COLO829 (cell line): ENCODE results near the gene IL1RAP.

Experiments
- DNase-seq: peaks from one replicate; pipeline ENCODE4 v3.0.0; 2012; ENCODE audit warnings: low spot score

The IL1RAP gene

GRCh38 chr3:190579514-190580137 is 65.7 kb downstream of the IL1RAP start:
- no peak for DNase-seq

GRCh38 chr3:190580417-190580816 is 66.5 kb downstream of the IL1RAP start:
- DNase-seq: no peak

GRCh38 chr3:190581041-190581541 is 67.2 kb downstream of the IL1RAP start:
- no peak for DNase-seq

DNA sequence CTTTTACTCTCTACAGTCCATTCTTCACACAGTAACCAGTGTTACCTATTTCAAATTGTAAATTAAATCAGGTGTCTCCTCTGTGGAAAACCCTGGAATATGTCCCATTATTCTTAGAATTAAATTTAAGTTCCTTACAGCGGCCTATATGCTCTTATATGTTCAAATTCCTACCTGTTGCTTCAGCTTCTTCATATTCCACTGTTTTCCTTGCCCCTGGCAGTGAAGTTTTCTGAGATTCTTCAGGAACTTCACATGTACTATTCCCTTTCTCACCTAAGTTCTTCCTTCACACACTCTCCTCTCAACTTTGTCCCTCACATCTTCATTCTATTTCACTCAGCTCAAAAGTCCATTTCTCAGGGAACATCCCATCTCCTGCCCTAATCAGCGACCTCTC is 68.8 kb downstream of the IL1RAP start:
- DNase-seq: no peak

DNA sequence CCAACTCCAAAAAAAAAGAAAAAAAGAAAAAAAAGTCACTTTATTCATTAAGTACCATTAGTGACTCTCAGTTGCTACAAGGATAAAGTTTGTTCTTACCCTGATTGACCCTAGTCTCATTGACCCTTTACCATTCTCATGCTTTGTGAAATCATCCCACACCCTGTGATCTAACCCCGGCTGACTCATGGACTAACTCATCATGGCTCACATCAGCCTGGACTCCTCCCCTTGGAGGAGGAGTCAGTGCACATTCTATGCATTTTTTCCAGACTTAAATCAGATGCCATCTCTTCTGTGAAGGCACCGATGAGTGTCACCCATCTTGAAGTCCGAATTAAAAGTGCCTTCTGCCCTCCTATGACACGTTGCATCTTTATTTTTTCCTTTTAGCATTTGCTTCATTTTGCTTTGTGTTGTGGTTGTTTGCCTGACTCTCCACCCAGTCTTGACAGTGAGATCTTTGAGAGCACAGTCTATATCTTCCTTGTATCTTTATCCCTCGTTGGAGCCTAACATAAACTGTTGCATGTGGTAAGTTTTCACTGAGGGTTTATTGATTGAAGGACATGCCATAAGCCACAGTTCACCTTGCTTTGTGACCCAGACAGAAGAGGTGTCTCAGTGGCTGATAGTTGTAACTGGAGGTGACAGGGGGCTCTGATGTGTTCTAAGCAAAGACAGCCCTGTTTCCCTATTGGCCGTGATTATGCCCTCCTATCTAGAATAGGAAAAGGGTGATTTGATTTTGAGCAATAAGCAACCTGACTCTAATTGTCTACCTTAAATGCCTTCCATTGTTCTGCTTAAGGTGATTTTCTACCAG is 72.1 kb downstream of the IL1RAP start:
- peak; percentile 91 for DNase-seq

DNA sequence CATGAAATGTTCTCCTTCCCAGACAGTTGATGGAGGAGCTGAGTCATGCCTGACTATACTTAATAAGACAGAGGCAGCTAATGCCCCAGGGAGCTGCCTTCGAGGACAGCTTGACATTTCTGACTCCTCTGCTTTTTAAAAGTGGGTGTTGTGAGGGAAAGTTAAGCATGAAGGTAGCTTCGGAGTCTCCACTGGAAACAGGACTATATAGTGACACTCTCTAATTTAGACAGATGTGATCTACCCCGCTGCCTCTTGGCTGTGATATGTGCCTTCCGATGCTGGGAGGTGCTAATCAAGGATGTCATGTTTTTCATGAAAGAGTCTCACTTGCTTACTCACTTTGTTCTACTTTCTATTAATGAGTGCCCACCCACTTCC is 72.7 kb downstream of the IL1RAP start:
- DNase-seq: peak; percentile 87

DNA sequence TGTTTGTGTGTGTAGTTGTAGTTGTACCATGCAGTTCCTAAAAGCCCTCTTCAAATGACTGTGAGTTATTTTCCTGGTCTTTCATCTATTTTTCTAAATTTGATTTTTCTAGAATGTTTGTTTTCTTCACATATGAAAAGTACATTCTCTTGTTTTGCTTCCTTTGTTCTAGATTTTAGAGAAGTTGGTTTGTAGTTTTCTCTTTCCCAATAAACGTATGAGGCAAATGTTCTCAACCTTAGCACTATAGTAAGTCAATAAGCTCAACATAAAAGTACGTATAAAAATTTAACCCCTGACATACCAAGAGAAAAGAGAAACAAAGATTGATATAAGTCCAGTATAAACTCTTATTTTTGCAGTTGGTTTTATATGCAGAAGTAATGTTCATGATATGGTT is 74.7 kb downstream of the IL1RAP start:
- no peak for DNase-seq

DNA sequence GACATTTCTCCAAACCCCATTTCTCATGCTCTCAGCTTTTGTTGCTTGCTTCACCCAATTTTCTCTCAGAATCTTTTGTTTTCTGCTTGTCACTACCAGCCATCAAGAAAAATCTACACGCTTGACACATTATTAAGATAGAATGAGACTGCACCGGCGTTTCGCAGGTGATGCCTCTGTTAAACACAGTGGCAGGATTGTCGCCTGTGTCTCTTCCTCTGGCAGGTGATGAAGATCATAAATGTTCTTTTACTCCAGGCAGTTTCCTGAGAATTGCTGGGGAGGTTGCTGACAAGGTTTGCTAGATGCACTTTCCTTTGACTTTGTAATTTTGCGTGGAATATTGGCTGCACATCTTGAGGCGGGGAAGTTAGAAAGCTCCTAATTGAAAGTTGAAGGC is 75.4 kb downstream of the IL1RAP start:
- DNase-seq: no peak

DNA sequence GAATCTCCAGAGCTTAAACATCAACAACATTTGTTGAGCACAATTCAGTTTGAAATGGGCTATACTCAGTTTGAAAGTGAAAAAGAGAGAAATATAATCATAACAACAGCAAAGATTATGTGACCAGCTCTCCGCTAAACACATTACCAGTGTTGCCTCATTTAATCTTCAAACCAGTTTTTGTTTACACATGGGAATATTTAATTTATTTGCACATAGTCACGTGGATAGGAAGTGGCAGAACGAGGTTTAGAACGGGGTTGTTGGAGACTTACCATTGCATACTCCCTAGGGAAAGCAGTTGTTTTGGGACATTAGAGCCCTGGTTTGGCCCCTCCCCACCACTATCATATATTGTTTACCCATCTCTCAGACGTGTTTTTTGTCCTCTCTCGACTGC is 77.2 kb downstream of the IL1RAP start:
- DNase-seq: no peak

DNA sequence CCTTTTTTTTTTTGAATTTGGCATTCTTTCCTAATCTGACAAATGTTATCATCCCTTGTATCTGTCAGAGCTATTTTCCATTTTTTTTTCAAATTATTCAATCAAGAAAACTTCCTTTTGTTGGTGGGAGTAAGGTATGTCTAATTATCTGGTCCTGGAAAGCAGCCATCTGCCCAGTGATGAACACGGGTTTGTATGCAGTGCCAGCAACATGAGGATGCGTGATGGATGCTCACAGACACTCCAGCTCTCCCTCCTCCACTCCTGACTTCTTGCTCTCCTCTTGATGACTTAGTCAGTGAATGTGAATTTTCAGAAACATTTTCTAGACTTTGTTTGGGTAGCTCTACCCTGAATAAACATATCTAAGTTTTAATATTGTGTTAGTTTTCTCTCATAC is 79.2 kb downstream of the IL1RAP start:
- no peak for DNase-seq

DNA sequence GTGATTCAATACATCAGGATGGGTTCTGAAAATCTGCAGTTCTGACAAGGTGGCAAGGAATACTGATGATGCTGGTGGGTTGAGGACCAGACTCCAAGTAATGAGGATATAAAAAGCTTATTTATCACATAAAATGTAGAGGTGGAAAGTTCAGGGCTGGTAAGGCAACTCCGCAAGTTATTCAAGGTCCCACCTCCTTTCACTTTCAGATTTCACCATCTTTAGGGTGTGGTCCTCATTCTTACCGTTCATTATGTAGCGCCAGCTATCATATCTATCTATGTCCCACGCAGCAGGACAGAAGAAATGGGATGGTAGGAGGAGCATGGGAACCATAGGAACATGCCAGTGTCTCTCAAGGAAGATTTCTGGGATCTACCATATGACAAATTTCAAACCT is 80.3 kb downstream of the IL1RAP start:
- DNase-seq: no peak

DNA sequence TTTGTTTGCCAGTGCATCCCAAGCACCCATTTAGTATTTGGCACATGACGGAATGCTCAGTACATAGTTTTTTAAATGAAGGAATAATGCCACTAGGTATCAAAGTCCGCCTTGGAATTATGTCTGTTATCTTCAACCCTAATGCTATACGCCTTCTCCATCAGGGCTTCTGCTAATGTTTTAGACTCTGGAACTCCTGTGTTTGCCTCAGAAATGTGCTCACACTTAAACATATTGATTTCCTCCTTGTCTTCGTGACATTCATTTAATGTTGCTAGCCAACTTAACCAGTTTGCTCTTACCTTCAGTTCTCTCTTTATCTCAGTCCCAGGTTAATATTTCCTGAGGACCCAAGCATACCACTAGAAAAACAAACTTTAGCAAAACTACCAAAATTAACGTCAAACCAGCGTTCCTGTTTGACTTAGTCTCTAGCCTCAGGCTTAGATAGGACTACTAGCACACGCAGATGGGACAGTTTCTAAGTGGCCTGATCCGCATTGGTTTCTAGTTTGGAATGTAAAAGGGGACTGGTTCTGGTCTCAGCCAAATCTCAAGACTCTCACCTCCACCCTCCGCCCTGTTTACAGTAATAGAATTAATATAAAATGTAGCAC is 81.4 kb downstream of the IL1RAP start:
- no peak for DNase-seq

DNA sequence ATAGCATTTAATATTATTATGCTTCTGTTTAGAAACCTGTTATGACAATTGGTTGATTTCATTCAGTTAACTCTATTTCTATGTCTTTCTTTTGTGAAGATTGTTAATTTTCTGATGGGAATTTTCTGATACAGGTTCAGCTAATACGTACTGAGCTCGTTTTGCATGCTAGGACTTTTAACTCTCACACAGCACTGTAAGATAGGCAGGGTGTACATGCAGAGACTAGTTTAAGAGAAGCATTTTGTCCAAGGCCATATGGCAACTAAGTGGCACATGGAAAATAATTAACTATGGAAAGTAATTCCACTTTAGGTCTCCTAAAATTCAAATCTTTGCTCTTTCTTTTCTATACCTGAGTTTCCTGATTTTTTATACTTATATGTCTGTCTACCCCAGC is 81.9 kb downstream of the IL1RAP start:
- no peak for DNase-seq

DNA sequence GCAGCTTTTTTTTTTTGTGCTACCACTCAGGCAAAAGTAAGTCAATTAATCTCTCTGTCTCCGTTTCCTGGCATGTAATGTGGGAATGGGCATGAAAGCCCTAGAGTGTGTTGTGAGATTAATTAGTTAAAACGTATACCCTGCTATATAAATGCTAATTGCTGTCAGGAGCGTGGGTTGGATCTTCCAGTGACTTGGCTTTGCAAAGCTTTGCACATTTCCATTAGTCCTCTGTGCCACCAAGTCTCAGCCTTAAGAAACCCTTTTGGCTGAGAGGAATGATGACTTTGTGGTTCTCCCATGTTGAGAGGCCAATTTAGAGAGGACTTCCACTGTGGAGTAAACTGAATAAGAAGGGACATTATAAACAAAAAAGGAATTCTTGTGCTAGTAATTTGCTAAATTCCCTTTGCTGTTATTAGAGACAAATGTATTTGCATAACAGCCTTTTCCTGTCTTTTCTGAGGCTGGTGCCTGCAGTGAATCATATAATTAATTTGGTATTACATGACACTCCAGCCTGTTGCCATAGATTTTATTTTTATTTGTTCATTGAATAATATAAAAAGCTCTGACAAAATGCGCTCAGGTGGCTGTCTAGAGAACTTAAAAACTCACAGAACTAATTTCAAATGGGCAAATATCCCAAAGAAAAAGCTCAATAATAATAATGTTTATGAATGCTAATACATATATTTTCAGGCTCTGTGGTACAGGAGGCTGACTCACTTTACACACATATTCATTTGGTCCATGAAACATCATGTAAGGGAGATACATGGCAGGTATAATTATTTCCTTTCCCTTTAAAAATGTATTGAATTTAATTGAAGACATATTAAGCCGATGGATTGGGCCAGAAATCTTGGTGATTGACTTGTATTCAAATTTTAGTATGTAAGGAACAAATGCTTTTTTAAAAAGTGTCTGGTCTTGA is 82.7 kb downstream of the IL1RAP start:
- no peak for DNase-seq

DNA sequence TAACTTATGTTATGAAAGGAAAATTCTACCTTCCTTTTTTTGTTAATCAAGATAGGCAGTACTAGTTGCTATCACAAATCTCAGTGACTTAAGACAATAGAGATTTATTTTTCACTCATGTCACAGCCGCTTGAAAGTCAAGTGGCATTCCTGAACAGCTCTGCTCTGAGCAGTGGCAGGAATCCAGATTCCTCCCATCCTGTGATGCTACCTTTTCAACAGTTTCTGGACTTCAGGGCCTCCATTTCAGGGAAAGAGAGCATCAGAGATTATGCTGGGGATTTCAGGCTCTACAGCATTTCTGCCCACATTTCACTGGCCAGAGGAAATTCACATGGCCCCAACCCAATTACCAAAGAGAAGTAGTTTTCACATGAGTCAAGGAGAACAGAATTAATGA is 83.4 kb downstream of the IL1RAP start:
- no peak for DNase-seq

GRCh38 chr3:190601622-190602021 is 87.7 kb downstream of the IL1RAP start:
- no peak for DNase-seq

DNA sequence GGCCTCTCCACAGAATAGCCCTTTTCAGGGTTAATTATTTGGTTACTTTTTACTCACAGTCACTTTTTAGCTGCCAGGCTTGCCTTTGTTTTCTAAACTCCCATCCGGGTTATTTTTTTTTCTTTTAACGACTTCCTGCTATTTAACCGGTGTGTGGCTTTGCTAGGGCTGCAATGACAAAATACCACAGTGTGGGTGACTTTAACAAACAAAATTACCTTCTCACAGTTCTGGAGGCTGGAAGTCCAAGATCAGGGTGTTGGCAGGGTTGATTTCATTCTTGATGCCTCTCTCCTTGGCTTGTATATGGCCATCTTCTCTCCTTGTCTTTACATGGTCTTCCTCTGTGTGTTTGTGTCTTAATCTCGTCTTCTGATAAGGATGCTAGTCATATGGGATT is 91.5 kb downstream of the IL1RAP start:
- DNase-seq: no peak

- no peak for DNase-seq
These were observed 92.7 kb downstream of the IL1RAP start for GRCh38 chr3:190606596-190606995.

- no peak for DNase-seq
These were observed 93.1 kb downstream of the IL1RAP start for GRCh38 chr3:190607021-190607420.

DNA sequence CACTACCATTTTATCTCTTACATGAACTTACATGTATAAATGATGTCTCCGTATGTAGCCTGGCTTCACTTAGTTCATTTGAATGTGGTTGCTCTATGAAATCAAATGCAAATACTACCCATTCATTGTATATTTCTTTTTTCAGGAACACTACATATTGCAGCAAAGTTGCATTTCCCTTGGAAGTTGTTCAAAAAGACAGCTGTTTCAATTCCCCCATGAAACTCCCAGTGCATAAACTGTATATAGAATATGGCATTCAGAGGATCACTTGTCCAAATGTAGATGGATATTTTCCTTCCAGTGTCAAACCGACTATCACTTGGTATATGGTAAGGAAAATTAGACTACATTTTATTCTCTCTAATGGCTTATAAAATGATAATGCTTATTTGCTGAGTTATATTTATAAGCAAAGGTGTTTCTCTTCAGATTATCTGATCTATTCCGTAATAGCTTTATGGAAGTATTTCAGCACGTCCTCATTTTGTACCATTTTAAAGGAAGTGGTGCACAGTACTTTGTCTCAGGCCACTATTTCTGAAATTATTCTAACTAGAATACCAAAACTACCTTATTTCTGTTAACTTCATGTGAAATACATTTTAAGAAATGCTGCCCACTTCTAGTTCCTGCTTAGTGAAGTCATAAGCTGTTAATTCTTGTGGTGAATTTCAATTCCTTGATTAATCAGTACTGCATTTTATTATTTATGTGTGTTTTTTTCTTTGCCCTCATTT is 95.1 kb downstream of the IL1RAP start:
- no peak for DNase-seq
